ENCODE data around the gene FCAR.
"Not testable (repeated sequence)": the region's sequence is repeated elsewhere in the genome, so short reads cannot be mapped to it uniquely, and the experiment has no call there.

DNA sequence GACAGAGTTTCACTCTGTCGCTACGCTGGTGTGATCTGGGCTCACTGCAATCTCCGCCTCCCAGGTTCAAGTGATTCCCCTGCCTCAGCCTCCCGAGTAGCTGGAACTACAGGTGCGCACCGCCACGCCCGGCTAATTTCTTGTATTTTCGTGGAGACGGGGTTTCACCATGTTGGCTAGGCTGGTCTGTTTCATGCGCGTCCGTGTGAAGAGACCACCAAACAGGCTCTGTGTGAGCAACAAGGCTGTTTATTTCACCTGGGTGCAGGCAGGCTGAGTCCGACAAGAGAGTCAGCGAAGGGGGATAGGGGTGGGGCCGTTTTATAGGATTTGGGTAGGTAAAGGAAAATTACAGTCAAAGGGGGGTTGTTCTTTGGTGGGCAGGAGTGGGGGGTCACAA lies 20.1 kb downstream of the FCAR start:
- TF ChIP-seq, protein P1, sequence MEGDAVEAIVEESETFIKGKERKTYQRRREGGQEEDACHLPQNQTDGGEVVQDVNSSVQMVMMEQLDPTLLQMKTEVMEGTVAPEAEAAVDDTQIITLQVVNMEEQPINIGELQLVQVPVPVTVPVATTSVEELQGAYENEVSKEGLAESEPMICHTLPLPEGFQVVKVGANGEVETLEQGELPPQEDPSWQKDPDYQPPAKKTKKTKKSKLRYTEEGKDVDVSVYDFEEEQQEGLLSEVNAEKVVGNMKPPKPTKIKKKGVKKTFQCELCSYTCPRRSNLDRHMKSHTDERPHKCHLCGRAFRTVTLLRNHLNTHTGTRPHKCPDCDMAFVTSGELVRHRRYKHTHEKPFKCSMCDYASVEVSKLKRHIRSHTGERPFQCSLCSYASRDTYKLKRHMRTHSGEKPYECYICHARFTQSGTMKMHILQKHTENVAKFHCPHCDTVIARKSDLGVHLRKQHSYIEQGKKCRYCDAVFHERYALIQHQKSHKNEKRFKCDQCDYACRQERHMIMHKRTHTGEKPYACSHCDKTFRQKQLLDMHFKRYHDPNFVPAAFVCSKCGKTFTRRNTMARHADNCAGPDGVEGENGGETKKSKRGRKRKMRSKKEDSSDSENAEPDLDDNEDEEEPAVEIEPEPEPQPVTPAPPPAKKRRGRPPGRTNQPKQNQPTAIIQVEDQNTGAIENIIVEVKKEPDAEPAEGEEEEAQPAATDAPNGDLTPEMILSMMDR (IDR thresholded peaks at IDR 0.05) = not testable (repeated sequence)
- not testable (repeated sequence) for TF ChIP-seq EZH2 (IDR thresholded peaks at IDR 0.05; ENCODE audit: borderline replicate concordance, insufficient read depth, low read depth, low read length, poor library complexity, severe bottlenecking)
